GM23248 (cell line): ENCODE results near the gene TRAK1. TPM values are rescaled to one million over a fixed set of nuclear protein-coding genes. Genes with fewer than 3 reads are reported as not detected.

ENCODE experiments used
- DNase-seq: peaks from one replicate; pipeline ENCODE4 v3.0.0-alpha.2; 2015
- H2AFZ ChIP-seq: fragments of 200-600 bp; sonication (generic); 2 replicates; pipeline ENCODE4 v1.6.1; 2016; ENCODE audit warnings: antibody characterized with exemption
- H3F3A ChIP-seq: fragments of 200-600 bp; sonication (generic); 2 replicates; pipeline ENCODE4 v1.6.1; 2016; ENCODE audit warnings: mild to moderate bottlenecking, antibody characterized with exemption, mixed run types; ENCODE audit not compliant: insufficient read depth
- H3K27ac ChIP-seq: fragments of 200-600 bp; sonication (generic); 2 replicates; pipeline ENCODE4 v1.5.1; 2016; ENCODE audit warnings: mild to moderate bottlenecking
- H3K27me3 ChIP-seq: fragments of 200-600 bp; sonication (generic); replicated peaks from 2 replicates; pipeline ENCODE4 v1.6.1; 2016; ENCODE audit warnings: mild to moderate bottlenecking; ENCODE audit not compliant: insufficient read depth
- H3K36me3 ChIP-seq: fragments of 200-600 bp; sonication (generic); 2 replicates; pipeline ENCODE4 v1.6.1; 2016; ENCODE audit warnings: low read depth, mild to moderate bottlenecking
- H3K4me1 ChIP-seq: fragments of 200-600 bp; sonication (generic); 2 replicates; pipeline ENCODE4 v1.6.1; 2016; ENCODE audit warnings: mild to moderate bottlenecking; ENCODE audit not compliant: insufficient read depth
- H3K4me2 ChIP-seq: fragments of 200-600 bp; sonication (generic); one replicate; pipeline ENCODE4 v1.6.1; 2016; ENCODE audit warnings: mild to moderate bottlenecking; ENCODE audit not compliant: unreplicated experiment
- H3K4me3 ChIP-seq: fragments of 200-600 bp; sonication (generic); 2 replicates; pipeline ENCODE4 v1.5.1; 2016; ENCODE audit warnings: mild to moderate bottlenecking
- H3K79me2 ChIP-seq: fragments of 200-600 bp; sonication (generic); 2 replicates; pipeline ENCODE4 v1.6.1; 2016; ENCODE audit warnings: mild to moderate bottlenecking; ENCODE audit not compliant: insufficient read depth
- H3K9ac ChIP-seq: fragments of 200-600 bp; sonication (generic); 2 replicates; pipeline ENCODE4 v1.6.1; 2016; ENCODE audit warnings: mild to moderate bottlenecking
- H3K9me2 ChIP-seq: fragments of 200-600 bp; sonication (generic); 2 replicates; pipeline ENCODE4 v1.6.1; 2016; ENCODE audit warnings: mixed run types, mild to moderate bottlenecking, moderate library complexity; ENCODE audit not compliant: insufficient read depth
- H3K9me3 ChIP-seq: fragments of 200-600 bp; sonication (generic); one replicate; pipeline ENCODE4 v1.6.1; 2017; ENCODE audit warnings: low read depth
- H4K20me1 ChIP-seq: fragments of 200-600 bp; sonication (generic); 2 replicates; pipeline ENCODE4 v1.6.0; 2016; ENCODE audit not compliant: insufficient read depth
- EZH2 ChIP-seq: fragments of 200-600 bp; sonication (generic); IDR thresholded peaks from 2 replicates; pipeline ENCODE4 v1.6.1; 2018; ENCODE audit warnings: antibody characterized with exemption, mild to moderate bottlenecking; ENCODE audit not compliant: insufficient read depth, poor library complexity, severe bottlenecking
- EZH2phosphoT487 ChIP-seq: fragments of 200-600 bp; sonication (generic); IDR thresholded peaks from 2 replicates; pipeline ENCODE4 v1.6.1; 2018; ENCODE audit warnings: antibody characterized with exemption, moderate library complexity, mild to moderate bottlenecking, low read depth; ENCODE audit not compliant: insufficient read depth
- WGBS, 2 experiments: methylation state at CpG; one replicate each; pipeline ENCODE4 v1.1.6; 2015 to 2017; ENCODE audit warnings: low lambda C conversion rate in 2 of 2, low coverage in 1 of 2; ENCODE audit errors: missing lambda C conversion rate in 2 of 2; 5-methylcytosine and 5-hydroxymethylcytosine counted together
- in situ Hi-C: fragments of 300-500 bp; cut with MboI; formaldehyde crosslinking; loops from 2 replicates; pipeline ENCODE4 v1.15.0; 2020
- polyA plus RNA-seq: library from polyadenylated mRNA; unstranded; fragments of >200 nt; fragmentation: Nextera tagmentation; extraction: Ambion mirVana; gene quantifications from 2 replicates; pipeline ENCODE4 v1.2.1, GENCODE V29; 2016
- total RNA-seq: library from RNA; depleted of rRNA; stranded (reverse); fragments of >200 nt; shearing (Covaris generic); gene quantifications from 2 replicates; pipeline ENCODE4 v1.2.3, GENCODE V29; 2014

The TRAK1 gene
- total and polyA plus RNA-seq, 2 experiments from 2014 or later = 13.6 to 51.0 TPM

DNA sequence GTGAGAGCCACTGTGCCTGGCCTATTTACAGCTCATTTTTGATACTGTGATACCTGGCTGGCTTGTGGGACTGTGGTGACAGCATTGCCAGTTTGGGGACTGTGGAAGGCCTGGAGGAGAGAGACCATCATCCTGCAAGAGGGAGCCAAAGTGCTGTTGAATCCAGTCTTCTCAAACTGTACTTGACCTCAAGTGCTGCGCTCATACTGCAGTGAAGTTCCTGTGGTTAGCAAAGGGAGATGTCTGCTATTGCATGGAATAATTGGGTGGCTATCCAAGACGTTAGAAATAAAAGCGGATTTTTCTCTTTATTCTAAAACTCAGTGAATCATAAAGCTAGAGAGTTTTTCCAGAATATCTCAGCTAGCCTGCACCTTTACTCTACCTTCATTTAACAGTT, 91.4 kb downstream of the TRAK1 start:
- no peak overlapping the region for H3K27ac ChIP-seq
- no peaks in the 10 kb centered on the region for H3K9me3 ChIP-seq
- H3K4me1 ChIP-seq = peaks cover 35% of the 10 kb centered on the region
- H4K20me1 ChIP-seq = peaks cover 8% of the 10 kb centered on the region; the same call in 1 of the 2 replicates
- peaks cover 58% of the 10 kb centered on the region for H3K79me2 ChIP-seq
- DNase-seq = peak; percentile 57
- 44 to 64% methylated on average over 2 to 3 of the region's 3 CpGs for WGBS, 2 experiments
- H3K9me2 ChIP-seq = no peaks in the 10 kb centered on the region
- H3K4me3 ChIP-seq = no peak overlapping the region
- in situ Hi-C loops = no loop called here
- TF ChIP-seq EZH2phosphoT487 = no peak
- no peak for TF ChIP-seq EZH2
- no peak overlapping the region for H2AFZ ChIP-seq
- H3K36me3 ChIP-seq = 0 out of 2 replicates have a peak, but pooled peaks cover 5% of the 10 kb centered on the region
- H3K27me3 ChIP-seq = no peaks in the 10 kb centered on the region
- H3K4me2 ChIP-seq = no peak overlapping the region
- no peak overlapping the region for H3K9ac ChIP-seq
- H3F3A ChIP-seq = peaks cover 23% of the 10 kb centered on the region

DNA sequence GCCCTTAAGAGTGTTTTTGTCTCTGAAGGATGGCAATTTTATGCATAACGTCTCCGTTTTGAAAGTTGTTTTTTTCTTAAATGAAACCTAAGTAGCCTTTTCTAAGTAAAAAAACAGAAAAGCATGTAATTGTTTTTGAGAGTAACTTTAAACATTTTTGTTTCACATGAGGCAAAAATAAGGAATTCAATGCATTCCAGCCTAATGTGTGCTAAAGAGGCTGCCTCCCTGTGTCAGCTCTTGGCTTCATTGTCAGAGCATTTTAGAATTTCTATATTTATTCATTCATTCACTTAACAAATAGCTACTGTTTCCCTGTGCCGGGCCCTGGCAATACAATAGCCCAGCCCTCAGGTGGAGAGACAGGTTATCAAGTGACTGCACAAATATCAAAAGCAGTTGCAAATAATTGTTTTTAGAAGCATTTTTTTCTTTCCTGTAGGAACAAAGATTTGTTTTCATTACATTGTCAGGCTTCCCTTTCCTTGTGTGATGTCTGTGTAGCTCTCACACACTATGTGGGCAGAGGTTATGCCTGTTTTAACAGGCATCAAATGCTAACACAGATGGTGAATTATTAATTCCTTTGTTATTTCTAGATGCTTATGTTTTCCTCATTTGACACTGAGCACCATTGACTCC, 93.0 kb downstream of the TRAK1 start:
- H4K20me1 ChIP-seq = peaks cover 2% of the 10 kb centered on the region; the same call in 1 of the 2 replicates
- H3F3A ChIP-seq = peaks cover 16% of the 10 kb centered on the region
- 49 to 60% methylated on average over 3 of the region's 3 CpGs for WGBS, 2 experiments
- no peak overlapping the region for H2AFZ ChIP-seq
- H3K9me3 ChIP-seq = no peaks in the 10 kb centered on the region
- no peak overlapping the region for H3K9ac ChIP-seq
- no peak overlapping the region for H3K4me2 ChIP-seq
- no peaks in the 10 kb centered on the region for H3K27me3 ChIP-seq
- H3K4me1 ChIP-seq = peaks cover 31% of the 10 kb centered on the region
- no peak overlapping the region for H3K27ac ChIP-seq
- no peaks in the 10 kb centered on the region for H3K9me2 ChIP-seq
- in situ Hi-C loops = no loop called here
- H3K79me2 ChIP-seq = peaks cover 58% of the 10 kb centered on the region
- peak; percentile 41 for DNase-seq
- H3K36me3 ChIP-seq = 0 out of 2 replicates have a peak, but pooled peaks cover 5% of the 10 kb centered on the region
- no peak for TF ChIP-seq EZH2
- no peak for TF ChIP-seq EZH2phosphoT487
- H3K4me3 ChIP-seq = no peak overlapping the region

DNA sequence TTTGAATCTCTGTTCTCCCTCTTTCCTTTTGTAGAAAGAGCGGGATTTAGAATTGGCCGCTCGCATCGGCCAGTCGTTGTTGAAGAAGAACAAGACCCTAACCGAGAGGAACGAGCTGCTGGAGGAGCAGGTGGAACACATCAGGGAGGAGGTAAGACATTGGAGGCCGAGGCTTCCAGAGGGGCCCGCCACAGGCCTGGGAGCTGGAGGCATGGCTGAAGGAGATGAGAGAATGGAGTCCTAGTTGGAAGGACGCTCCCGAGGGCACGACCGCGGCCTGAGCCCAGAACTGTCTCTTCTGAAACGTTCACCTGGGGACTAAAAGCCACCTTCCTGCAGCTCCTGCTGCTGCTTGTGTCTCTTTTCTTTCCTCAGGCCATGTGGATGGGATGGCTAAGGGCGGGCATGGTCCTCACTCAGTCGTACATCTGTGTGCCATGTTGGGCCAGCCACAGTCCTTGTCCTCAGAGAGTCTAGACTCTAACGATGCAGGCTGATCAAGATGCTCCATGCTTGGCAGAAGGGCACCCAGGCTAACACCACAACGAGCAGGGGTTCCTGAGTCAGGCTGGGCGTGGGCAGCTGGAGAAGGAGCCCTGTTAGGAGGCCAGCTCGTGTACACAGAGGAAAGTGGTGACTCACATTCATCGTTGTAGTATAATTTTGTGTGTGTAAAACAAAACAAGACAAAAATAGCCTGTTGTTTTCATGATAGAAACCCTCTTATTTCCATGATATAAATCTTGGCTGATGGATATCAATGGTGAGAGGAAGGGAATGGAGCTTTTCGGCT, 93.7 kb downstream of the TRAK1 start:
- WGBS, 2 experiments = 76 to 77% methylated on average over 23 of the region's 23 CpGs
- Histone ChIP-seq H4K20me1 (no peaks in the 10 kb centered on the region), H3K4me3 (no peak overlapping the region), H3K79me2 (peaks cover 58% of the 10 kb centered on the region), H3K9me2 (no peaks in the 10 kb centered on the region), H3K27me3 (no peaks in the 10 kb centered on the region), H3K4me2 (no peak overlapping the region), H3K4me1 (peaks cover 25% of the 10 kb centered on the region), H3F3A (peaks cover 10% of the 10 kb centered on the region; the same call in 1 of the 2 replicates), H3K9ac (no peak overlapping the region), H3K27ac (no peak overlapping the region), H3K36me3 (0 out of 2 replicates have a peak, but pooled peaks cover 5% of the 10 kb centered on the region), H2AFZ (no peak overlapping the region), H3K9me3 (no peaks in the 10 kb centered on the region)
- in situ Hi-C loops = loop anchor here (5.0 kb wide), 1 partner anchor 73 kb away; no protein-coding TSS in a partner anchor
- TF ChIP-seq EZH2phosphoT487 = no peak
- TF ChIP-seq EZH2 = no peak
- peak; percentile 87 for DNase-seq

DNA sequence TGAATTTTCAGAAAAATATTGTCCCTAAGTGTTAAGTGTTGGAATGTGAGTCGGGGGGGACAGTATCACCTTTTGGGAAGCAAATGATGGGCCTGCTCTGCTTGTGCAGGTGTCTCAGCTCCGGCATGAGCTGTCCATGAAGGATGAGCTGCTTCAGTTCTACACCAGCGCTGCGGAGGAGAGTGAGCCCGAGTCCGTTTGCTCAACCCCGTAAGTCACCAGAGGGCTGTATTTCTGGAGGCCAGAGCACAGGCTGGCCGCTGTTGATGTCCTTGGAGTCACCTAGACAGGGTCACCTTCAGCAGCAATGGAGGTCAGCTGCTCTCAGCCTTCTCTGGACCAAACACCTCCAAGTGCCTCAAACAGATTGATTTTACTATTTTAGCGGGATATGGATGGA, 96.8 kb downstream of the TRAK1 start:
- H3K36me3 ChIP-seq = peaks cover 7% of the 10 kb centered on the region
- H3K27ac ChIP-seq = no peak overlapping the region
- no peak overlapping the region for H3K4me2 ChIP-seq
- H4K20me1 ChIP-seq = no peaks in the 10 kb centered on the region
- H3K9me2 ChIP-seq = no peaks in the 10 kb centered on the region
- H3K4me3 ChIP-seq = no peak overlapping the region
- no peak for DNase-seq
- no peaks in the 10 kb centered on the region for H3K9me3 ChIP-seq
- WGBS, 2 experiments = 97% methylated on average over 9 of the region's 9 CpGs
- peaks cover 30% of the 10 kb centered on the region for H3K79me2 ChIP-seq
- TF ChIP-seq EZH2 = no peak
- no peak for TF ChIP-seq EZH2phosphoT487
- peaks cover 11% of the 10 kb centered on the region; the same call in 1 of the 2 replicates for H3F3A ChIP-seq
- H2AFZ ChIP-seq = no peak overlapping the region
- in situ Hi-C loops = loop anchor here (5.0 kb wide), 1 partner anchor 76 kb away; no protein-coding TSS in a partner anchor
- H3K4me1 ChIP-seq = peaks cover 21% of the 10 kb centered on the region
- no peaks in the 10 kb centered on the region for H3K27me3 ChIP-seq
- no peak overlapping the region for H3K9ac ChIP-seq
